Measurements from ENCODE around the gene CLEC16A. TPM values are rescaled to one million over a fixed set of nuclear protein-coding genes. Genes with fewer than 3 reads are reported as not detected.

Gene CLEC16A
- total and polyA plus RNA-seq, 2 experiments from 2014 or later = 17.5 to 26.8 TPM

DNA sequence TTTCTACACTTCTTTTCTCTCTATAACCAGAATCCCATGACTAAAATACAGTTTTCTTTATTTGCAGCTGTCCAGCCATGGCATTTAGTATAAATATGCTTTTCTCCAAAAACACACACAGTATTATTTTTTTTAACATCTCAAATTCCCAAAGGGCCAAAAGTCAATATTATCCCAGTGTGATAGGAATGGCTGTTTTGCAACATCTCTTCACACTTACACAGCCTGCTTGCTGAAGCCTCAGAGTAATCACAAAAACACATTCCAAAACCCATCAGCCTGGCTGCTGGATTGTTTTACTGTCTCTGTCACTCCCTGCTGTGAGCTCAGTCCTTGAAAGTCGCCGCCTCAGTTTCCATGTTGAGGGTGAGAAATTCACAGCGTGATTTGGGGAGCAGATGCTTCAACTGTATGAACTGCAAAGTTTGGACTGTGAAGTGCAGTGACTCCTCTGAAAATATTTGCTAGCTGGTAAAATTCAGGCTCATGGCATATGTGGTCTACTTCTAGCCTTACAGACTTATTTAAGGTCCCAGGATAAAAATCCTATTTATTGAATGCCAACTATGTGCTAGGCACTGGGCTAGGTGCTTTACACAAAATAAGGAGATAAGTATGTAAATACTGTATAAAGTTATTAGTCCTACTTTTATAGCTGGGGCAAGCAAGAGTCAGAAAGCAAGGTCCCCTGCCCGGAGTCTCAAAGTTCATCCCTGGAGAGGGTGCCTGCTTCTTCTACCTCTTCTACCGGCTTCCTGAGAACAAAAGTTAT lies 195.1 kb downstream of the CLEC16A start:
- no peaks in the 10 kb centered on the region for H3K9me3 ChIP-seq (ENCODE audit: low read depth)
- no peaks in the 10 kb centered on the region for H3K27me3 ChIP-seq
- peak in 1 of 2 donors; percentile 78 for DNase-seq (ENCODE audit: low read depth in 1 of 2, low spot score in 1 of 2)
- H3K27ac ChIP-seq = no peak overlapping the region
- TF ChIP-seq, protein P1, sequence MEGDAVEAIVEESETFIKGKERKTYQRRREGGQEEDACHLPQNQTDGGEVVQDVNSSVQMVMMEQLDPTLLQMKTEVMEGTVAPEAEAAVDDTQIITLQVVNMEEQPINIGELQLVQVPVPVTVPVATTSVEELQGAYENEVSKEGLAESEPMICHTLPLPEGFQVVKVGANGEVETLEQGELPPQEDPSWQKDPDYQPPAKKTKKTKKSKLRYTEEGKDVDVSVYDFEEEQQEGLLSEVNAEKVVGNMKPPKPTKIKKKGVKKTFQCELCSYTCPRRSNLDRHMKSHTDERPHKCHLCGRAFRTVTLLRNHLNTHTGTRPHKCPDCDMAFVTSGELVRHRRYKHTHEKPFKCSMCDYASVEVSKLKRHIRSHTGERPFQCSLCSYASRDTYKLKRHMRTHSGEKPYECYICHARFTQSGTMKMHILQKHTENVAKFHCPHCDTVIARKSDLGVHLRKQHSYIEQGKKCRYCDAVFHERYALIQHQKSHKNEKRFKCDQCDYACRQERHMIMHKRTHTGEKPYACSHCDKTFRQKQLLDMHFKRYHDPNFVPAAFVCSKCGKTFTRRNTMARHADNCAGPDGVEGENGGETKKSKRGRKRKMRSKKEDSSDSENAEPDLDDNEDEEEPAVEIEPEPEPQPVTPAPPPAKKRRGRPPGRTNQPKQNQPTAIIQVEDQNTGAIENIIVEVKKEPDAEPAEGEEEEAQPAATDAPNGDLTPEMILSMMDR (IDR thresholded peaks at IDR 0.05; ENCODE audit: low read depth, low read length) = no peak
- H3K36me3 ChIP-seq = no peaks in the 10 kb centered on the region
- no peak overlapping the region for H3K4me3 ChIP-seq
- peaks cover 8% of the 10 kb centered on the region for H3K4me1 ChIP-seq (ENCODE audit: low read depth)

DNA sequence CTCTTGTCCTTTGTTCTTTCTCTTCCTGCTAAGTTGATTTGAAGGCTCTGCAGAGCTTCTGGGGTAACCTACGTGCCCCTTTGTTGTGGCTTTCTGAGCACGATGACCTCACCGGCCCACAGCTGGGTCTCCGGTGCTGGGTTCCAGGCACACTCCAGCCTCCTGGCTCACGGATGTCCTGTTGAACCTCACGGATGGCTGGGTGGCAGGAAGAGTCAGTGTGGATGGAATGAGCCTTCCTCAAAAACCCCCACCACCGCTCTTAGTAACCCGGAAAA lies 195.7 kb downstream of the CLEC16A start:
- Histone ChIP-seq H3K4me3 (no peak overlapping the region), H3K4me1 (ENCODE audit: low read depth) (peaks cover 3% of the 10 kb centered on the region), H3K27ac (no peak overlapping the region), H3K36me3 (no peaks in the 10 kb centered on the region), H3K27me3 (no peaks in the 10 kb centered on the region), H3K9me3 (ENCODE audit: low read depth) (no peaks in the 10 kb centered on the region)
- no peak for DNase-seq (ENCODE audit: low read depth in 1 of 2, low spot score in 1 of 2)
- TF ChIP-seq, protein P1 (IDR thresholded peaks at IDR 0.05; ENCODE audit: low read depth, low read length) = no peak

DNA sequence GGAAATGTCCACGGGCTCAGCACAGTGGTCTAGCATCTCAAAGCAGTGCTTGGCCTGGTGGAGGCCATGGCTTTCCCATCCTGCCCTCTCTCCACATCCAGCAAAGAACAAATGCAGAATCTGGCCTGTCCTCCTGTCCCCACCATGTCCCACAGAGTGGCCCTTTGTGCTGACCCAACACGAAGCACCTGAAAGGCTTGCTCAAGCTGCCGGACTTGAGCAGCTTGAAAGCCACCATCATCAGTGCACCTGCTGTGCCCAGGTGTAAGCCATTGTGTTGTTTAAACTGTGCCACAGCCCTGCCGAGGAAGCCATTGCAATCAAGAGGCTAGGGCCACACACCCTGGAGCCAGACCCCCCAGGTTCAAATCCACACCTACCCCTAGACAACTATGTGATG lies 196.1 kb downstream of the CLEC16A start:
- DNase-seq (ENCODE audit: low read depth in 1 of 2, low spot score in 1 of 2) = no peak
- Histone ChIP-seq H3K27ac (no peak overlapping the region), H3K4me1 (ENCODE audit: low read depth) (no peaks in the 10 kb centered on the region), H3K4me3 (no peak overlapping the region), H3K27me3 (no peaks in the 10 kb centered on the region), H3K9me3 (ENCODE audit: low read depth) (no peaks in the 10 kb centered on the region), H3K36me3 (no peaks in the 10 kb centered on the region)
- TF ChIP-seq, protein P1 (IDR thresholded peaks at IDR 0.05; ENCODE audit: low read depth, low read length) = no peak

DNA sequence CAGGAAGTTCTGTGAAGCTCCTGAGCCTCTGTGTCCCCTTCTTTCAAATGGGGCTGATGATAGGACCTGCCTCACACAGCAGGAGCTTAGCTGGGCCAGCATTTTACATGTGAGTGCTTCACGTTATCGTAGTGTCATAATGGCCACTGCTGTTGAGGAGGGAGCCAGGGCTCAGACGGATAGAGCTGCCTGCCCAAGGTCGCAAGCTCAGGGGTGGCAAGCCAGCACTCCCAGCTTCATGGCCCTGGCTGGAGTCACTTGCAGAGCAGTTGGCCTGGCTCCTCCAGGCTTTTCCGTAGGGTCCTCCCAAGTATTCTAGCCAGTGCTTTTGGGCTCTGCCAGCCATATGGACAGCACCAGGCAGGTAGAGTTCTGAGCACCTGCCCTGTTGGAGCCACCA lies 196.5 kb downstream of the CLEC16A start:
- H3K9me3 ChIP-seq (ENCODE audit: low read depth) = no peaks in the 10 kb centered on the region
- no peak overlapping the region for H3K27ac ChIP-seq
- no peak overlapping the region for H3K4me3 ChIP-seq
- no peaks in the 10 kb centered on the region for H3K27me3 ChIP-seq
- no peaks in the 10 kb centered on the region for H3K36me3 ChIP-seq
- no peaks in the 10 kb centered on the region for H3K4me1 ChIP-seq (ENCODE audit: low read depth)
- TF ChIP-seq, protein P1 (IDR thresholded peaks at IDR 0.05; ENCODE audit: low read depth, low read length) = no peak
- DNase-seq (ENCODE audit: low read depth in 1 of 2, low spot score in 1 of 2) = no peak

DNA sequence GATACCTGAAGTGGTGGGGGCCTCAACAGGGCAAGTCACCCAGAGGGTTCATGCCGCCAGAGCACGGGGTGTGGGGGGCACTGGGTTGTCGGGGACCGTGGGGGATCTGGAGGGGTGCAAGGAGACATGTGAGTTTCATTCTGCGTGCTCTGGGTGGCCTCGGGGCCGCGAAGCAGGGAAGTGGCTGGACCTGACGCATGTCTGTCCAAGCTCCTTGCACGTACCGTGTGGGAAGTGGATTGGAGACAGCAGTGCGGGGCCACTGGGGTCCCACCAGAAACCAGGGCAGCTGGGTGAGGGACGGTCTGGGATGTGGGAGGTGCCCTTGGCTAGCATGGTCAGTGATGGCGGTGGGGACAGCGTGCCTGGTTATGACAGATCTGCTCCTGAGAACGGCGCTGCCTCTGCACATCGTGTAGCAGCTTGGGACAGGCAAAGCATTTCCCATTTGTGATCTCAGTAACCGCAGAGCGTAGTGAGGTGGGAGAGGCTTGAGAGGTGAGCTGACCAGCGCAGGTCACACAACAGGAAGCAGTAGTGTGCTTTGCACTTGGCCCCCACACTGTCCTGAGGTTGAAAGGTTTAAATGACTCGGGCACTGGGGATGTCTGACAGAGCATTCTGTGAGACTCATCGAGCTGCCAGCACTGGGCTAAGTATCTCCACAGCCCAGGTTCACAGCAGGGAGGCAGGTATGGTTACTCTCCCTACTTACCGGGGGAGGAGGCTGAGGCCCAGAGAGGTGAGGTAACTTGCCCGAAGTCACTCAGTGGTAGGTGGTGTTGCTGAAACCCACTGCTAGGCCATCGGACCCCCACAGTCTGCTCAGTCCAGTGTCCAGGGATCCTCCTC lies 197.3 kb downstream of the CLEC16A start:
- H3K36me3 ChIP-seq = no peaks in the 10 kb centered on the region
- DNase-seq (ENCODE audit: low read depth in 1 of 2, low spot score in 1 of 2) = no peak
- H3K9me3 ChIP-seq (ENCODE audit: low read depth) = no peaks in the 10 kb centered on the region
- H3K27me3 ChIP-seq = no peaks in the 10 kb centered on the region
- no peak overlapping the region for H3K27ac ChIP-seq
- TF ChIP-seq, protein P1 (IDR thresholded peaks at IDR 0.05; ENCODE audit: low read depth, low read length) = no peak
- H3K4me3 ChIP-seq = no peak overlapping the region
- no peaks in the 10 kb centered on the region for H3K4me1 ChIP-seq (ENCODE audit: low read depth)

All from cardiac muscle cell (in vitro differentiated cells and primary cell).